ENCODE measurements around the gene AMPD2. TPM values are rescaled to one million over a fixed set of nuclear protein-coding genes. Genes with fewer than 3 reads are reported as not detected.

The AMPD2 gene
- total RNA-seq, 2 experiments from 2014 or later, result 170 to 191 TPM

DNA sequence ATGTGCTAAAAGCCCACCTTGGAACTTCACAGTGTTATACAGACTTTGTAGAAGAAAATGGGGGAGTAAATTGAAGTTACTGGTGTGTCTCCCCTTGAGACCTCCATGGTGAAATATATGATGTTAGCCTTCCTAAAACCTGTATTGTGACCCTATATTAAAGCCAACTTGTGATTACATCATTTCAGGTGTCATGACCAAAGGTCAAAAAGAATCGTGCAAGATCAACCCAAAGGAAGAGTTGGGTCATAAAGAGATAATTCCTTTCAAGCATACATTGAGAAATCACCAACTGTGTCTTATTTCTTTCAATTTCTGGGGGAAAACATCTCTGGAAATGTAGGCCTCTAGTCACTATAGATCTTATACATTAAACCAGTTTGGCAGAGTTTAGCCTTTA is 34.9 kb upstream of the AMPD2 start:
- ATAC-seq (ENCODE audit: poor library complexity), result no peak

DNA sequence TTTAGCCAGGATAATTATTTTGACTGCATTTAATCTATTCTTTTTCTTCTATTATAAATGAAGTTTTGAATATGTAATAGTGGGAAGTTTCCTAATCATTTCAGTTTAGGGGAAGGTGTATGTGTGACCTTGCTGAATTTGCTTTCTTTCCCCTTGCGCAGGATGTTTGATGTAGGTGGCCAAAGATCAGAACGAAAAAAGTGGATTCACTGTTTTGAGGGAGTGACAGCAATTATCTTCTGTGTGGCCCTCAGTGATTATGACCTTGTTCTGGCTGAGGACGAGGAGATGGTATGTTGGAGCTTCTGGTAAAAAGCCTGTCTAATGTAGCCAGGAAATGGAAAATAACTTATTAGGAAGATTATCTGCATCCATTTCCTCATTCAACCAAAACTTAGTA is 33.6 kb upstream of the AMPD2 start:
- ATAC-seq (ENCODE audit: poor library complexity), result no peak
- no peaks in the 10 kb centered on the region for H3K9me3 ChIP-seq (ENCODE audit: control insufficient read depth in 1 of 2, insufficient read depth in 1 of 2, low read length in 2 of 2)
- Mint-ChIP-seq H3K9me3 (no peaks in the 10 kb centered on the region), H3K36me3 (ENCODE audit: low read depth) (peaks cover 89% of the 10 kb centered on the region), H3K4me1 (ENCODE audit: low read depth) (no peaks in the 10 kb centered on the region), H3K4me3 (no peak overlapping the region), H3K27me3 (no peaks in the 10 kb centered on the region), H3K27ac (no peak overlapping the region)
- ChIA-PET POLR2A (no interaction called here), CTCF (no interaction called here)
- no peaks in the 10 kb centered on the region for H3K27me3 ChIP-seq (ENCODE audit: control insufficient read depth in 1 of 2, insufficient read depth in 2 of 2, low read length in 2 of 2)
- no peak overlapping the region for H3K27ac ChIP-seq (ENCODE audit: low read depth in 1 of 2, low read length in 2 of 2)
- TF ChIP-seq, protein P1, sequence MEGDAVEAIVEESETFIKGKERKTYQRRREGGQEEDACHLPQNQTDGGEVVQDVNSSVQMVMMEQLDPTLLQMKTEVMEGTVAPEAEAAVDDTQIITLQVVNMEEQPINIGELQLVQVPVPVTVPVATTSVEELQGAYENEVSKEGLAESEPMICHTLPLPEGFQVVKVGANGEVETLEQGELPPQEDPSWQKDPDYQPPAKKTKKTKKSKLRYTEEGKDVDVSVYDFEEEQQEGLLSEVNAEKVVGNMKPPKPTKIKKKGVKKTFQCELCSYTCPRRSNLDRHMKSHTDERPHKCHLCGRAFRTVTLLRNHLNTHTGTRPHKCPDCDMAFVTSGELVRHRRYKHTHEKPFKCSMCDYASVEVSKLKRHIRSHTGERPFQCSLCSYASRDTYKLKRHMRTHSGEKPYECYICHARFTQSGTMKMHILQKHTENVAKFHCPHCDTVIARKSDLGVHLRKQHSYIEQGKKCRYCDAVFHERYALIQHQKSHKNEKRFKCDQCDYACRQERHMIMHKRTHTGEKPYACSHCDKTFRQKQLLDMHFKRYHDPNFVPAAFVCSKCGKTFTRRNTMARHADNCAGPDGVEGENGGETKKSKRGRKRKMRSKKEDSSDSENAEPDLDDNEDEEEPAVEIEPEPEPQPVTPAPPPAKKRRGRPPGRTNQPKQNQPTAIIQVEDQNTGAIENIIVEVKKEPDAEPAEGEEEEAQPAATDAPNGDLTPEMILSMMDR (IDR thresholded peaks at IDR 0.05), result no peak
- DNase-seq, result no peak
- intact Hi-C loops (cut with DNase I, micrococcal nuclease), result no loop called here
- peaks cover 89% of the 10 kb centered on the region for H3K36me3 ChIP-seq (ENCODE audit: insufficient read depth, low read length)
- H3K4me3 ChIP-seq (ENCODE audit: low read length), result no peak overlapping the region
- no peaks in the 10 kb centered on the region for H3K4me1 ChIP-seq (ENCODE audit: insufficient read depth, low read length)

More for the DNA sequence above, 34.9 kb upstream of the AMPD2 start:
- TF ChIP-seq, protein P1 (IDR thresholded peaks at IDR 0.05), result no peak
- Histone ChIP-seq H3K4me3 (ENCODE audit: low read length) (no peak overlapping the region), H3K36me3 (ENCODE audit: insufficient read depth, low read length) (peaks cover 90% of the 10 kb centered on the region), H3K27me3 (ENCODE audit: control insufficient read depth in 1 of 2, insufficient read depth in 2 of 2, low read length in 2 of 2) (no peaks in the 10 kb centered on the region), H3K4me1 (ENCODE audit: insufficient read depth, low read length) (no peaks in the 10 kb centered on the region), H3K27ac (ENCODE audit: low read depth in 1 of 2, low read length in 2 of 2) (no peak overlapping the region), H3K9me3 (ENCODE audit: control insufficient read depth in 1 of 2, insufficient read depth in 1 of 2, low read length in 2 of 2) (no peaks in the 10 kb centered on the region)
- no peak for DNase-seq
- intact Hi-C loops (cut with DNase I, micrococcal nuclease), result no loop called here
- ChIA-PET POLR2A (no interaction called here), CTCF (no interaction called here)
- peaks cover 89% of the 10 kb centered on the region for H3K36me3 Mint-ChIP-seq (ENCODE audit: low read depth)
- no peak overlapping the region for H3K4me3 Mint-ChIP-seq
- H3K4me1 Mint-ChIP-seq (ENCODE audit: low read depth), result no peaks in the 10 kb centered on the region
- H3K9me3 Mint-ChIP-seq, result no peaks in the 10 kb centered on the region
- no peak overlapping the region for H3K27ac Mint-ChIP-seq
- no peaks in the 10 kb centered on the region for H3K27me3 Mint-ChIP-seq

DNA sequence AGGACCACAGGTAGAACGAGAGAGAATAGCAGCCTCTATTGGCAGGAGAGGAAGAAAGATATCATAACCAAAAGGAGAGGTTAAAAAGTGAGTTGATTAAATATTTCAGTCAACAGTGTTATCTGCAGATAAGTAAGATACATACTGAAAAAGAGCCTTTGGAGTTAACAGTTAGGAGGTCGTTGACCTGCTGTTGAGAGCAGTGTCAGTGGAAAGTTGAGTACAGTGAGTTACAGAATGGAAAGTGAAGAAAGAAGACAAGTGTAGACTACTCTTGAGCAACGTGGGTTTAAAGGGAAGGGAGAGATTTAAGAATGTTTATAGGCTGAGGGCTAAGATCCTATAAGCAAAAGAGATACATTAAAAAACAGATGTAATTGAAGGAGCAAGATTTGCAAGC is 30.5 kb upstream of the AMPD2 start:
- Histone ChIP-seq H3K9me3 (ENCODE audit: control insufficient read depth in 1 of 2, insufficient read depth in 1 of 2, low read length in 2 of 2) (no peaks in the 10 kb centered on the region), H3K4me3 (ENCODE audit: low read length) (no peak overlapping the region), H3K27ac (ENCODE audit: low read depth in 1 of 2, low read length in 2 of 2) (no peak overlapping the region), H3K4me1 (ENCODE audit: insufficient read depth, low read length) (no peaks in the 10 kb centered on the region), H3K36me3 (ENCODE audit: insufficient read depth, low read length) (peaks cover 83% of the 10 kb centered on the region), H3K27me3 (ENCODE audit: control insufficient read depth in 1 of 2, insufficient read depth in 2 of 2, low read length in 2 of 2) (no peaks in the 10 kb centered on the region)
- ChIA-PET POLR2A (interaction anchor here (0.7 kb wide), 1 partner anchor 315 kb away, joined by 3 read pairs; no protein-coding TSS in a partner anchor), CTCF (no interaction called here)
- Mint-ChIP-seq H3K4me1 (ENCODE audit: low read depth) (no peaks in the 10 kb centered on the region), H3K27me3 (no peaks in the 10 kb centered on the region), H3K36me3 (ENCODE audit: low read depth) (peaks cover 94% of the 10 kb centered on the region), H3K4me3 (no peak overlapping the region), H3K9me3 (no peaks in the 10 kb centered on the region), H3K27ac (peak overlapping the region; percentile 34)
- DNase-seq (no peak), ATAC-seq (ENCODE audit: poor library complexity) (no peak)
- TF ChIP-seq, protein P1 (IDR thresholded peaks at IDR 0.05), result no peak
- intact Hi-C loops (cut with DNase I, micrococcal nuclease), result no loop called here
